HG03520 (cell line): ENCODE results near the gene GDNF.
"Not testable (repeated sequence)": the region's sequence is repeated elsewhere in the genome, so short reads cannot be mapped to it uniquely, and the experiment has no call there.

Source experiments
- ATAC-seq: cut with Tn5 transposase; IDR thresholded peaks from one replicate; pipeline ENCODE4 v1.9.1; 2021; ENCODE audit warnings: mild to moderate bottlenecking, moderate library complexity; ENCODE audit not compliant: unreplicated experiment

Gene GDNF

DNA sequence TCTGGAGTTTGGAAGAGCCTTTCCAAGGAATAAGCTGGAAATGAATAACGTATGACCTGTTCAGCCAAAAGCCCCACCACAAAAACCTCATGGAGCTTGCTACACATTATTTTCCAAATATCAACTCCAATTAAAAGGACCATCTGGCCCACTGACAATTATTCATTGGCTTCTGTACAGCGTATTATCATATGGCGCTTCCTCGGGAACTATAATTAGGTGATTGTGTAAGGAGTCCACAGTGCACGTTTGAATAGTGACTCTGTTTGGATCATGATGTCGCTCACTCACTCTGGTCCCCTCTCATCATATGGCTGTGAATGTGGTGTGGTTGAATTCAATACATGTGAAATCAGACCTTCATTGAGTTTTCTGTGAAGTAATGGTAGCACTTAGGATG, 52.1 kb downstream of the GDNF start:
- no peak for ATAC-seq

DNA sequence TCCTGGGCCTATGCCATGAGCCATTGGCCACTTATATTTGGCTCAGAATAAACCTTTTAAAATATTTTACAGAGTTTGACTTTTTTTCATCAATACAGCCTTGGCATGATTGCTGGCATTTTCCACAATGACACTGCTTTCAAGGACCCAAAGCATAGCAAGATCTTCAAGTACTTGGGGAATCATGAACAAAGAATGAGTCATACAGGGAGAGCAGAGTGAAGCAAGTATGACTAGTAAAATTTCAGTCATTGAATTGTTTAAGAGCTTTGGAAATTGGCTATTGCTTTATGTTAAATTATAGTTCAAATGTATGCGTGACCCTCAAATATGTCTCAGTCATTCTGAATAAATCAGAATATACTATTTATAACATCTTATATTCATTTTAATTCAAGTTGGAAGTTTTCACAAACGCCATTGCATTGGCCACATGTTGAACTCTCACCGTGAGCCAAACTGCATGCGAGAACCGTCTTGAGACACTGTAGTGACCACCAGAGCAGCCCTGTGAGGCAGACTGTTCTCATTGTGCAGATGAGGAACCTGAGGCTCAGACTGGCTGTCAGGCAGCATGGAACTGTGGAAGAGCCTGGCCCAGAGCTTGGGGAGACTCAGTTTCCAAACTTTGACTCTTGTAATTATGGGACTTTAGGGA, 52.9 kb downstream of the GDNF start:
- ATAC-seq = no peak

DNA sequence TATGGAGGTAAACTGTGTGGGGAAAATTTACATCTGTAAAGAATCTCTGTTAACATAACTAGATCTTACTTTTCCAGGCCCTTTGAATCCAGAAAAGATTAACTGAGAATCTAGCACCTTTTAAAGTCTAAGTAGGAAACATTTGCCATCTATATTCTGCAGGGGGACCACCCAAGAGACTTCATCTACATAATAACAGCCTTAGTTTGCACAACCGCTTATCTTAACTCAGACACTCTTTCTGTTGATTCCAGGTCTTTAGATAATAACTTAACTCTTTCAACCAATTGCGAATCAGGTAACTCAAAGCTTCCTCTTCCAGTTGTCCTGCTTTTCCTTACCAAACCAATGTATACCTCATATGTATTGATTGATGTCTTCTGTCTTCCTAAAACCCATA, 53.4 kb downstream of the GDNF start:
- no peak for ATAC-seq

DNA sequence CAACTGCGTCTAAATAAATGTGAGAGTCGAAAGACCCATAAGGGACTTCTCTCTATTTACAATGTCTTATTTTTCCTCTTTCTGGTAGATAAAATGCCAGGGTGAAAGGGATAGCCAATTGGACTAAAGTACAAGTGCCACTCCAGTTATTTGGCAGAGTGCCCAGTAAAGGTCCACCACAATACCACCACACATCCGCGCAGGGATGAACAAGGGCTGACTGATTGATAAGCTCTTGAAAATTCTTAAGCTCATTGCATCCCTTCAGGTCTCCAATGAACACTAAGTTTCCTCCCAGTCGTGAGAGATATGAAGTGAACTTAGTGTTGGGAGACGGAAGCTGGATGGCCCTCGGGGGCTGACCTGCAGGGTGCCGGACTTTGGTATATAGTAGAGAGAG, 58.4 kb downstream of the GDNF start:
- ATAC-seq = not testable (repeated sequence)

DNA sequence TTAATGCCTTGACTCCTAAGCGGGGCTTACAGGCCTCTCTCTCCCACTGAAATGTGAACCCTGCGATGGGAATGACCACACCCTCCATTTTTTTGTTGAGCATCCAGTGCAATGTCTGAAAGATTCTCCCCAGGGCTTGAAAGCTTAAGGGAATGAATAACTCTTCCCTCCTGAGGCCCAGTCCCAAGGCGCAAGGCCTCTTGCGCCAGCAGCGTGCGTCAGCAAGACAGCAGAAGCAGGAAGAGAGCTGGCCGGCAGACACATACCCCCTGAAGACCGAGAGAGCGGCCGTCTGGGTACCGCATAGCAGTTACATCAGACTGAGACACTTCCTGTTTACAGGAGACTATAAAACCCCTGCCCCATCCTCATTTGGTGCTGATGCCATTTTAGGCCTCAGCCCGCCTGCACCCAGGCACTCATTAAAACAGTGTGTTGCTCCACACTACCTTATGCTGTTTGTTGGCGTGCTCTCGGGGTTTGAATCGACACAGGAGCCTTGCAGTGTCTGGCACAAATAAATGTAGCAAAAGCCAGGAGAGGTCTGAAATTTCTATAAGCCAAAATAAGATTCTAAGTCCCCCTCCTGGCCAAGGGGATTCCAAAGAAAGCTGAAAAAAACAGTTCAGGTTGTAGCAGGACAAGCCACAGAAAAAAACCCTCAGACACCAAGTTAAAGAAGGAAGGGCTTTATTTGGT, 62.3 kb downstream of the GDNF start:
- no peak for ATAC-seq

DNA sequence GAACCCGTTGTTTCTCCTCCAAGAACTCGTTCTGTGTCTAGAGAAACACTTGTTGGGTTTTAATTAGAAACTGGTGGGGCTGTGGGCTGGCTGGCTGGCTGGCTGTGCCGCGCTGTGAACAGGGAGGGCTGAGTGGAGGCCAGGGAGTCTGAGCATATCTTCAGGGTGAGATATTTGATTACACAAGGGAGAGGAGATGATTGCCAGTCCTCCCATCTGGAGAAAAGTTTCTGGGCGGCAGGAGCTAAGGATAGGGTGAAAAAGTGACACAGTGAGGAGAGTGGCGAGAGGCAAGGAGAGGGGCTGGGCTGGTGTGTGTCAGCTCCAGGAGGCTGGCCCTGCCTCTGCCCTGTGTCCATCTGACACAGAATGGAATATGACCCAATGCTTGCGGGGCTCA, 63.0 kb downstream of the GDNF start:
- no peak for ATAC-seq

DNA sequence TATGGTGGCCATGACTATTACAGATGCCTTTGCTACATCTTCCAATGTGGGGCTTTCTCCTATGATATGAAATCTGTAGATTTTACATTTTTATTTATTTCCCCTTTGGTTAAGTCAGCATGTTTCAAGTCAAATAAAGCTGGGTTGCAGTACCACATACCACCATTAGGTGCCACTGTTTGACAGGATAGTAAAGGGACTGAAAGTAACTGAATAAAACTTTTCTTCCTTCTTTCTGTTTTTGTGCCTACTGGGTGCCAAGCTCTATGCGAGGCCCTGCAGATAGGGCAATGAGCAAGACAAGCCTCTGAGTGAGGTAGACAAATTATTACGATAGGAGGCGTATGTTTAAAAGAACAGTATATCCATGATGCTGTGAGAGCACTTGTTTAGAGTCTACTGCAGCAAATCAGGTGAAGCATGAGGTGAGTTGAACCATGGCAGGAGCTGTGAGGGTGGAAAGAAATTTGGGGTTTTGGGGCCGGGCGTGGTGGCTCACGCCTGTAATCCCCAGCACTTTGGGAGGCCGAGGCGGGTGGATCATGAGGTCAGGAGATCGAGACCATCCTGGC, 64.8 kb downstream of the GDNF start:
- no peak for ATAC-seq

DNA sequence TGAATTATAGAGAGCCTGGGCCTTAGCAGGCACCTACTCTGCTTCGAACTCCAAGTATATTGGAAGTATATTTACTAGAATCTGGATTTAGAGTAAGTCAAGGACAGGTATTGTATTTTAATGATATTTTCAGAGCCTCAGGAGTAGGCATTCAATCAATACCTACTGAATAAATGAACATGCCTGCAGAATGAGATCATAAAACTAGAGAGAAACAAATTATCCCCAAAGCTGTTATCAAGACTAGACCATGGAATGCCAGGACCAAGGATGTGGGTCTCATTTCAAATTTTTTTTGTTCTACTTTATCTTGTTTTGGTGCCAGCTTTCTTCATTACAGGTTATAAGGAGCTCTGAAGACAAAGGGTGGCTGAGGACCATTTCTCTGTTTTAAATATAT, 66.0 kb downstream of the GDNF start:
- ATAC-seq = no peak

DNA sequence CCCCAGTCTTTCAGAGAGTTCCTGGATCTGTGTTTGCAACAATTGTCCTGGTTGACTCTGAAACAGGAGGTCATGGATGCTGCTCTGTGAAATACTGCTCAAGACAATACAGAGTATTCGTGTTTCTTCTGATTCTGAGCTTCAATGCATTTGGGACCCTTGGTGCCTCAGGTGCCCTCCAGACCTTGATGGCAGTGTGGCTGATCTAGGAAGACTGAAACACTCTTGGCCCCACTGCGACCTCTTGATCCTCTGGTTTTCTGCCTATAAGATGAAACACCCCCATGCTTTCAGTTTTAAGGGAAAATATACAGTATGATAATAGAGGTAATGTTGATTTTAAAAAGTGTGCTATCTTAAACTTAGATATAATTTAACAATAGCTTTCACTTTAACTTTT, 67.6 kb downstream of the GDNF start:
- no peak for ATAC-seq

DNA sequence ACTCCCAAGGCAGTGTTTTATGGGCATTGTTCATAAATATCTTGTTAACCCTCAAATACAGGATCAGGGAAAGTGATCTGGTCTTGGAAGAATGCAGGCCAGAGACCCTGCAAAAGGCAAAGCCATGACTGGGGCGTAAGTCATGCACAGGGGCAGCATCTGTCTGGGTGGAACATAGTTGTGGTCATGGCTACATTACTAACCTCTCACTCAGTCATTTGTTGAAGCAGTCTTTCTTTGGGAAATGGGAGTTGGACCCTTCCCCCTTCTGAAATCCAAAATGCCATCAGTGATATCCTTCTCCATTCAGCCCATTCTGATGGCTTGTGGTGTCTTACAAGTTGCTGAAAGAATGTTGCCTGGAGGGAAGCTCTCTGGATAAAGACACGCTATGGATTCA, 68.1 kb downstream of the GDNF start:
- ATAC-seq = no peak

DNA sequence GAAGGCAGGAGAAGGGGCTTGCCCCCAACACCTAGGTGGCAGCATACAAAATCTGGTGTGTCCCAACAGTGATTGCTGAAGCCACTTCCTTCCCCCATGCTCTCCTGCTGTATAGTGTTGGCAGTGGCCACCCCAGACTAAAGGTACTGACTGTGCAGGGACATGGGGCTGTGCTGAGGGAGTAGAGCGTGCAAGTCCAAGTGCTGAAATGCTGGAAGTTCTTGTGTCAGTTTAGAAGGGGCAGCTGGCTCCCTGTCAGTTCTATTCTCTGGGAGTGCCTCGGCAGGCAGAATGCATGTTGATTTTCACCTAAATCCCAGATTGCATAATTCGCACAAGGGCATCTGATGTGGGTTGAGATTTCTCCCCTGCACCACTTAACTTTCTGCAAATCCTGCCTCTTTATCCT, 68.6 kb downstream of the GDNF start:
- ATAC-seq = no peak

DNA sequence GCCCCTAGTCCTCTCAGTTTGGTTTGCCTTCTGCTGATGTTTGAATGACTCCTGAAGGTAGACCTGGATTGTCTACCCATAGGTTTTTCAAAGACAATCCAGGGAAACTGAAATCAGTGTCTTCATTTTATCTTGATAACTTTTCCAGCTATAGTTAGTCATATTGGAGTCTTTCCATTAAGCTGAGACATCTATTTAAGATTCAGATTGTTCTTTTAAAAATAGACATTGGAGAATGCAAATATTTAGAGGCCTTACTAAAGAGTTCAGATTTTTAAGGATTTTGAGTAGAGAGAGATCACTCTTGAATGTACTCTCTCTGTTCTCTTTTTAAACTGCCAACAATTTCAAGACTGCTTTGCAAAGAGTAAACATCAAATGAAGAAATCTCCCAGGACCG, 69.1 kb downstream of the GDNF start:
- ATAC-seq = no peak

DNA sequence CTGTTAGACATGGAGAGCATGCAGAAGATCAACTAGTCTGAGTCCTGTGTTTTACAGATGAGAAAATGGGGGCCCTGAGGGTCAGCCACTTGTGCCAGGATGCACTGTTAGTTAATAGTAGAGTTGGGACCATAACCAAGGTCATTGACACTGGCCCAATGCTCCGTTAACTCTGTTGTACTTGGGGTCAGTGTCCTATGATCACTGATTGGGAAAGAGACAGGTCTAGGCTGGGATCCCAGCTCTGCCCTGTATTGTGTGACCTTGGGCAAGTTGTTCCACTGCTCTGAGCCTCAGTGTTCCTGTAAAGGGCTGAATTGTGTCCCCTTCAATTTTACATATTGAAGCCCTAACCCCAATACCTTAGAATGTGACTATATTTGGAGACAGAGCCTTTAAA, 70.0 kb downstream of the GDNF start:
- no peak for ATAC-seq

DNA sequence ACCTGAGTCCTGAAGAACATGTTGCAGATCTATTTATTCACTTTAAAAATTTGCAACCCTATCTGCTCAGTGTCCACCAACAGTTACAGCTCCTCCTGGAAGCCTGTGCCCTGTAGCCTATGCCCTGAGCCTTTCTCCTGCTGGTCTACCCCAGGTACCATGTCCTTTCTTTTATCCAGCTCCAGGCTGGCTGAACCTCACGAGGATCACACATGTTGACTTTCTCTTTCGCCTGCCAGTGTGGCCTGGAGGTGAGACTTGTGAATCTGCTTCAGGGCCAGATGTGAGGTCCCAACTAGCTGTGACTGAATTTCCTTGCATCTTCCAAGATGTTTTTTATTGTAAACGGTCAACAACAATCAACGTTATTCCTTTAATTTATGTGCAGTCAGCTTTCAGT, 70.7 kb downstream of the GDNF start:
- ATAC-seq = no peak

DNA sequence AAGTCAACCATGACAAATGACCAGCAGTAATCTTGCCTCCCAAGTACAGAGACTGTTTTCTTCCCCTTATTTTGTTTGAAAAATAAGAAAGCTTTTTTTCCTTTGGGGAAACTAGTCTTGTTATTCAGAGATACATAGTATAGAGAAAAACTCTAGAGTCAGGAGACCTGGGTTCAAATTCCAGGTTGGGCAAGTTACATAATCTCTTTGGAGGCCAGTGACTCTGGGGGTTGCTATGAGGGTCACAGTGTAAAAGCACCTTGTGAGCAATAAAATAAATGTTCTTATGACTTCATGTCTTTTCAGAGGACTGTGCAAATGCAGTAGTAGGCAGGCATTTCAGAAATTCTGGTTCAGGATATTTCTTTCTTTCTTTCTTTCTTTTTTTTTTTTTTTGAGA, 71.5 kb downstream of the GDNF start:
- ATAC-seq = no peak

DNA sequence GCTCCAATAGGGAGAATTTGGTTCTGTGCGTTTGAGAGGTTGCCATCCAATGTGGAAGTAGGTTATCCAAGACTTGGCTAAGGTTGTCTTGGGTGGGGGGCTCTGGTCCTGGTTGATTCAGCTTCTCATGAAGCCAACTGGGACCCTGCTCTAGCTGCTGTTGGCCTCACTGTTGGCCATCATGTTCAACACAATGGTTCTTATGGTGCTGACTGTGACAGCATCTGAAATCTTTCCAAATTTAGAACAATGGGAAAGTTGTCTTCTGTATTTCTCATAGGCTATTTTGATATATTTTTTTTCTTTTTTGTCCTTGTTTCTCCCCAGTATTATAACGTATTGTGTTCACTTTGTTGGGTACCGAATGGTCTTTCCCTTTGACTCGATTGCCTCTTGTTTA, 71.9 kb downstream of the GDNF start:
- no peak for ATAC-seq

DNA sequence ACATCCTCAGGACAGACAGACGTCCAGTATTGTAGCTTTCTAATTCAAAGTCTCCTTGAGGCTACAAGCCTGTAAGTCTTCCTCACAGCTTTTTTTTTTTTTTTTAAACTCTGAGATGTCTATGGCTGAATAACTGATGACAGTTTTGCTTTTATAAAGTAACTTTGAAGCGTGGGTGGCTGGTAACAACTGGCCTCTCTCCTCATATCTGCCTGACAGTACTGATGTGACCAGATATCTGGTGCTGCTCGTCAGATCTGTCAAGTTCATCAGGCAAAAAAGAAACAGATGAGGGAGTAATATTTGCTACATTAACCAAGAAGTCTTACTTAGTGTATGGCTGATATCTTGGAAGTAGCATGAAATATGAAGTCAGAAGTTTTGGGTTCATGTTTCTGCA, 72.6 kb downstream of the GDNF start:
- ATAC-seq = no peak
